22Rv1 (cell line): ENCODE measurements around the gene CARD16.

Experiments
- CTCF ChIP-seq: fragments of 450-650 bp; IDR thresholded peaks from 2 replicates; pipeline ENCODE4 v1.5.1; 2017; ENCODE audit warnings: mild to moderate bottlenecking
- ZFX ChIP-seq: fragments of 450-650 bp; IDR thresholded peaks from 2 replicates; pipeline ENCODE4 v1.6.1; 2017; ENCODE audit warnings: antibody characterized with exemption, borderline replicate concordance

- no peak for TF ChIP-seq CTCF
- TF ChIP-seq ZFX: no peak
Measured at GRCh38 chr11:105057432-105057831, 12.3 kb upstream of the CARD16 start.
